GM18507 (cell line): ENCODE measurements around the gene TOP3A.

Experiments used
- DNase-seq: peaks from one replicate; pipeline ENCODE4 v3.0.0; 2011; ENCODE audit warnings: low read depth; ENCODE audit not compliant: insufficient read length; ENCODE audit errors: extremely low spot score
- FAIRE-seq: peaks from 2 replicates; lab custom pipeline; 2011; peaks lifted over from hg19 to GRCh38; lab: Jason Lieb, UNC

Gene TOP3A

DNA sequence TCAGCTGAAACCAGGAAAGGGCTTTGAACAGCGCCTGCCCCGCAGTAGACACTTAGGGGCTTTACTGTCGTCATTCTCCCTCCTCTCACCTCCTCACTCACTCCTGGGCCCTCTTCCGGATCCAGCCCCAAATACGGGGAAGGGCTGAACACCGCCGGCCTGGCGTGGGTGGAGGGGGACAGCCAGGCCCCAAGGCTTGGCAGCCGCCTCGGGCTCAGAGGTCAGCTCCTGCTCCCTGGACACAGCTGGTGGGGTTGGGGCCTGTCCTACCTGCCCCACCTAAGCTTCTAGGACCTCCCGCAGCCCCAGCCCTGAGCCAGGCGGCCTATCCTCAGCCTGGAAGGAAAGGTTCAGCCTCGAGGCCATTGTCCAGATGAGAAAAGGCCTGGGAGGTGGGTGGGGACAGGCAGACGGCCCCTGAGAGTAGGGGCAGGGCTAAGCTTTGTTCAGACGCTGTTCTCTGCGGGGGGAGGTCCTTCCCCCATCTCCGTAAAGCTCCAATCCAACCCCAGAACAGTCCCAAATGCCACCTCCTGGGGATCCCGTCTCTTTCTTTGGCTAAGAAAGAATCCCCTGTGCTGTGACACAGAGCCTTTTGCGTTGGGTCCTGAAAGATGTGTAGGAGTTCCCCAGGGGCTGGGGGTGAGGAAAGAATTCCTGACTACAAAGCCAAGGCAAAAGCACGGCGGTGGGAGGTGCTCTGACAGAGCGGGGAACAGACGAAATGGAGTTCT lies 90.2 kb downstream of the TOP3A start:
- FAIRE-seq (no peak), DNase-seq (no peak)

DNA sequence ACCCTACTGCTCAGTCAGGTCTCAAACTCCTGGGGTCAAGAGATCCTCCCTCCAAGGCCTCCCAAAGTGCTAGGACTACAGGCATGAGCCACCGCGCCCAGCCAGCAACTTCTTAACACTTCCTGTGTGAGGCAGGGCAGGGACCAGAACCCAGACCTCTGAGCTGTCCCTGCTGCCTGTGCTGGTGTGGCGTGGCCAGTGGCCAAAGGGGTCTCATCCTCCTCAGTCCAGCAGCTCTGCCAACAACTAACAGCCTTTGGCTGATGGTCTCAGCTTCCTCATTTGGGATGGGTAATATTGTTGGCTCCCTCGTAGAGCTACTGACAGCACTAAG lies 90.8 kb downstream of the TOP3A start:
- no peak for DNase-seq

More for the DNA sequence above, 90.8 kb downstream of the TOP3A start:
- FAIRE-seq = no peak
